ENCODE measurements around the gene IRAK1.

Gene IRAK1

GRCh38 chrX:154040863-154041262 is 21.2 kb upstream of the IRAK1 start:
- no peak for DNase-seq (ENCODE audit: extremely low read depth, low read depth)
- no peak overlapping the region for H3K4me3 ChIP-seq (replicated peaks; ENCODE audit: low read depth, low read length)
- TF ChIP-seq CTCF (IDR thresholded peaks at IDR 0.05; ENCODE audit: low read depth, low read length, missing control alignments) = no peak

GRCh38 chrX:154040307-154040756 is 20.6 kb upstream of the IRAK1 start:
- DNase-seq (ENCODE audit: extremely low read depth, low read depth) = no peak
- no peak for TF ChIP-seq CTCF (IDR thresholded peaks at IDR 0.05; ENCODE audit: low read depth, low read length, missing control alignments)

GRCh38 chrX:154039577-154039976 is 19.9 kb upstream of the IRAK1 start:
- no peak overlapping the region for H3K4me3 ChIP-seq (replicated peaks; ENCODE audit: low read depth, low read length)
- DNase-seq (ENCODE audit: extremely low read depth, low read depth) = no peak
- TF ChIP-seq CTCF (IDR thresholded peaks at IDR 0.05; ENCODE audit: low read depth, low read length, missing control alignments) = no peak

More at GRCh38 chrX:154040307-154040756, 20.6 kb upstream of the IRAK1 start:
- H3K4me3 ChIP-seq (replicated peaks; ENCODE audit: low read depth, low read length) = no peak overlapping the region

GRCh38 chrX:154038656-154039055 is 19.0 kb upstream of the IRAK1 start:
- TF ChIP-seq CTCF (IDR thresholded peaks at IDR 0.05; ENCODE audit: low read depth, low read length, missing control alignments) = no peak
- DNase-seq (ENCODE audit: extremely low read depth, low read depth) = no peak
- no peak overlapping the region for H3K4me3 ChIP-seq (replicated peaks; ENCODE audit: low read depth, low read length)

- DNase-seq (ENCODE audit: extremely low read depth, low read depth) = no peak
- H3K4me3 ChIP-seq (replicated peaks; ENCODE audit: low read depth, low read length) = no peak overlapping the region
- TF ChIP-seq CTCF (IDR thresholded peaks at IDR 0.05; ENCODE audit: low read depth, low read length, missing control alignments) = no peak
These were observed 18.1 kb upstream of the IRAK1 start for GRCh38 chrX:154037754-154038153.

- DNase-seq (ENCODE audit: extremely low read depth, low read depth) = no peak
- TF ChIP-seq CTCF (IDR thresholded peaks at IDR 0.05; ENCODE audit: low read depth, low read length, missing control alignments) = no peak
- H3K4me3 ChIP-seq (replicated peaks; ENCODE audit: low read depth, low read length) = no peak overlapping the region
These were observed 16.8 kb upstream of the IRAK1 start for GRCh38 chrX:154036513-154036912.

- no peak overlapping the region for H3K4me3 ChIP-seq (replicated peaks; ENCODE audit: low read depth, low read length)
- no peak for TF ChIP-seq CTCF (IDR thresholded peaks at IDR 0.05; ENCODE audit: low read depth, low read length, missing control alignments)
- DNase-seq (ENCODE audit: extremely low read depth, low read depth) = no peak
These were observed 14.1 kb upstream of the IRAK1 start for GRCh38 chrX:154033848-154034247.

All from HFF-Myc (cell line).